ENCODE results near the gene EIF4EBP3. TPM values are rescaled to one million over a fixed set of nuclear protein-coding genes. Genes with fewer than 3 reads are reported as not detected.
A peak's percentile ranks its signal among the peaks of the same experiment; 100 is the strongest.
"Not testable (repeated sequence)": the region's sequence is repeated elsewhere in the genome, so short reads cannot be mapped to it uniquely, and the experiment has no call there.

EIF4EBP3 gene
- total and polyA plus RNA-seq, 2 donors from 2014 or later, result 22.6 to 48.8 TPM

DNA sequence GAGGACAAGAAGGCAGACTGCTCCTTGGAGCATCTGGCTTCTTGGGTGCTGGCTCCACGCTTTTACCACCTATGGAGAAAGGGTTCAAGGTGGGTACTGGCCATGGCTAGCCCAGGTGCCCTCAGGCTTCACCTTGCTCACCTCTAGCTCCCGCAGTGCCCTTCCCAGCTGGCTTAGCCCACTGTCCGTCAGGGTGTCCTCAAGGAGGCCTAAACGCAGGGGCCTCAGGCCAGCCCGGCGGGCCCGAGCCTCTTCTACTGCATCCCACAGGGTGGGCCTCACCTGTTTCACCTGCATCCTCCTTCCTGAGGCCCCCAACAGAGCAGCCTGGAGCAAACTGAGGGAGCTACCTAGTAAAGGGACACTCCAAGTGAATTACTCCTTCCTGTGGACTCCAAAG, 26.2 kb downstream of the EIF4EBP3 start:
- Histone ChIP-seq H3K4me3 (ENCODE audit: low read length in 3 of 3) (no peak overlapping the region), H3K9me3 (ENCODE audit: control insufficient read depth in 2 of 3, insufficient read depth in 1 of 3, low read length in 3 of 3) (no peaks in the 10 kb centered on the region), H3K27ac (ENCODE audit: low read depth in 2 of 2, low read length in 2 of 2) (no peak overlapping the region), H3K9ac (ENCODE audit: low read length in 3 of 3) (no peak overlapping the region), H3K27me3 (ENCODE audit: control insufficient read depth, insufficient read depth, low read length) (no peaks in the 10 kb centered on the region), H3K4me1 (ENCODE audit: control insufficient read depth in 2 of 3, insufficient read depth in 2 of 3, low read depth in 1 of 3, low read length in 3 of 3) (peaks cover 0 to 5% (median 0%) of the 10 kb centered on the region in 3 donors), H3K36me3 (ENCODE audit: control insufficient read depth in 2 of 3, insufficient read depth in 3 of 3, low read length in 3 of 3) (peaks cover 0 to 2% (median 0%) of the 10 kb centered on the region in 3 donors)
- DNase-seq, result no peak
- no peak for FAIRE-seq
- TF ChIP-seq, protein P1, sequence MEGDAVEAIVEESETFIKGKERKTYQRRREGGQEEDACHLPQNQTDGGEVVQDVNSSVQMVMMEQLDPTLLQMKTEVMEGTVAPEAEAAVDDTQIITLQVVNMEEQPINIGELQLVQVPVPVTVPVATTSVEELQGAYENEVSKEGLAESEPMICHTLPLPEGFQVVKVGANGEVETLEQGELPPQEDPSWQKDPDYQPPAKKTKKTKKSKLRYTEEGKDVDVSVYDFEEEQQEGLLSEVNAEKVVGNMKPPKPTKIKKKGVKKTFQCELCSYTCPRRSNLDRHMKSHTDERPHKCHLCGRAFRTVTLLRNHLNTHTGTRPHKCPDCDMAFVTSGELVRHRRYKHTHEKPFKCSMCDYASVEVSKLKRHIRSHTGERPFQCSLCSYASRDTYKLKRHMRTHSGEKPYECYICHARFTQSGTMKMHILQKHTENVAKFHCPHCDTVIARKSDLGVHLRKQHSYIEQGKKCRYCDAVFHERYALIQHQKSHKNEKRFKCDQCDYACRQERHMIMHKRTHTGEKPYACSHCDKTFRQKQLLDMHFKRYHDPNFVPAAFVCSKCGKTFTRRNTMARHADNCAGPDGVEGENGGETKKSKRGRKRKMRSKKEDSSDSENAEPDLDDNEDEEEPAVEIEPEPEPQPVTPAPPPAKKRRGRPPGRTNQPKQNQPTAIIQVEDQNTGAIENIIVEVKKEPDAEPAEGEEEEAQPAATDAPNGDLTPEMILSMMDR (IDR thresholded peaks at IDR 0.05; ENCODE audit: borderline replicate concordance, extremely low read depth, insufficient read depth), result no peak
- intact Hi-C loops (cut with DNase I), result no loop called here

DNA sequence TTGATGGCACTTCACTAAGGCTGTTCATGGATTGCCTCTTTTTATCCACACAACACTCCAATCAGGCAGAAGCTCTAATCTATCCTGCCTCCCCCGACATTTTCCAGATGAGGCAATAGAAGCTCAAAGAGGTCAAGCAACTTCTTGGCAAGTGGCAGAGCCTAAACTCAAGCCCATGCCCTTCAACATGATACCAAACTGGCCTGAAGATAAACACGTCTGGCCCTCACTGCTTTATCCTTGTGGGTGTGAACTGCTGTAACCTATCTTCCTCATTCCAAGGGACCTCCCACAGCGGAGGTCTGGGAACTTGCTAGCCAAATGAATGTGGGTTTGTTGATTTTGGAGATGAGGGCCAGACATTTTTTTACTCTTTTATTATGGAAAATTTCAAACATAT, 26.7 kb downstream of the EIF4EBP3 start:
- intact Hi-C loops (cut with DNase I), result no loop called here
- TF ChIP-seq, protein P1 (IDR thresholded peaks at IDR 0.05; ENCODE audit: borderline replicate concordance, extremely low read depth, insufficient read depth), result no peak
- DNase-seq (no peak), FAIRE-seq (no peak)
- no peaks in the 10 kb centered on the region for H3K36me3 ChIP-seq (ENCODE audit: control insufficient read depth in 2 of 3, insufficient read depth in 3 of 3, low read length in 3 of 3)
- H3K27me3 ChIP-seq (ENCODE audit: control insufficient read depth, insufficient read depth, low read length), result no peaks in the 10 kb centered on the region
- H3K27ac ChIP-seq (ENCODE audit: low read depth in 2 of 2, low read length in 2 of 2), result no peak overlapping the region
- no peak overlapping the region for H3K9ac ChIP-seq (ENCODE audit: low read length in 3 of 3)
- H3K9me3 ChIP-seq (ENCODE audit: control insufficient read depth in 2 of 3, insufficient read depth in 1 of 3, low read length in 3 of 3), result no peaks in the 10 kb centered on the region
- peaks cover 0 to 3% (median 0%) of the 10 kb centered on the region in 3 donors for H3K4me1 ChIP-seq (ENCODE audit: control insufficient read depth in 2 of 3, insufficient read depth in 2 of 3, low read depth in 1 of 3, low read length in 3 of 3)
- H3K4me3 ChIP-seq (ENCODE audit: low read length in 3 of 3), result no peak overlapping the region

DNA sequence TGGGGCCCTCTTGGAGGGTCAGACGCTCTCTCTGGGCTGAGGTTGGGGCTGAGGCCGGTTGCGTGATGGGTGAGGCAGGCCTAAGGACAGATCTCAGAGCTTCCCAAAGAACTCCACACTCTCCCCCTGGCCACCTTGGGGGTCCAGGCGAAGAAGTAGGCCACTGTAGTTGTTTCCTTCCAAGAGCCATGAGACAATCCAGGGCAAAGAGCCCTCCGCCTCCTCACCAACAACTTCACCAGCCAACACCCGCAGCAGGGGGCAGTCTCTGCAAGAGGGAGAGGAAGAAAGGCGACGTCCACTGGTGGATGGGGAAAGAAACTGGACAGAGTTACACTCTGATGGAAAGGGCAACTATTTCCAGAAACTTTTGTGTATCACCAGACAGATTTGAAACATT, 27.8 kb downstream of the EIF4EBP3 start:
- DNase-seq, result peak in 1 of 5 donors; percentile 22
- TF ChIP-seq, protein P1 (IDR thresholded peaks at IDR 0.05; ENCODE audit: borderline replicate concordance, extremely low read depth, insufficient read depth), result peak; percentile 26
- Histone ChIP-seq H3K9me3 (ENCODE audit: control insufficient read depth in 2 of 3, insufficient read depth in 1 of 3, low read length in 3 of 3) (no peaks in the 10 kb centered on the region), H3K27ac (ENCODE audit: low read depth in 2 of 2, low read length in 2 of 2) (no peak overlapping the region), H3K36me3 (ENCODE audit: control insufficient read depth in 2 of 3, insufficient read depth in 3 of 3, low read length in 3 of 3) (no peaks in the 10 kb centered on the region), H3K9ac (ENCODE audit: low read length in 3 of 3) (no peak overlapping the region), H3K27me3 (ENCODE audit: control insufficient read depth, insufficient read depth, low read length) (no peaks in the 10 kb centered on the region), H3K4me3 (ENCODE audit: low read length in 3 of 3) (no peak overlapping the region), H3K4me1 (ENCODE audit: control insufficient read depth in 2 of 3, insufficient read depth in 2 of 3, low read depth in 1 of 3, low read length in 3 of 3) (no peaks in the 10 kb centered on the region)
- intact Hi-C loops (cut with DNase I), result no loop called here
- no peak for FAIRE-seq

DNA sequence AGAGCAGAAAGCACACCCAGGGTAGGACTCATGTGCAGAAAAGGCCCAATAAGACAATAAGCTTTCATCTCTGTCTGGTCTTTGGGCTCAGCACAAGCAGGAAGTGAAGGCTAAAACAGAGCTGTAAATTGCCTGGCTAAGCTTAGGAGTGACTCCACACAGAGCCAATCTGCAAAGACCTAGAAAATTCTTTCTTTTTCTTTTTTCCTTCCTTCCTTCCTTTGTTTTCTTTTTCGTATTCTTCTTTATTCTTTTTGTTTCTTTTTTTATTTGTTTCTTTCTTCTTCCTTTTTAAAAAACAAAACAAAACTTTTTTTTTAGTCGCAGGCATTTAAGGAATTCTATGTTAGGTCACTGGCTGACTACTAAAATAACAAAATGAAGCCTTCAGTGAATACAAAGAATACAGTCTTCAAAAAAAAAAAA, 29.3 kb downstream of the EIF4EBP3 start:
- intact Hi-C loops (cut with DNase I), result no loop called here
- no peaks in the 10 kb centered on the region for H3K36me3 ChIP-seq (ENCODE audit: control insufficient read depth in 2 of 3, insufficient read depth in 3 of 3, low read length in 3 of 3)
- no peaks in the 10 kb centered on the region for H3K4me1 ChIP-seq (ENCODE audit: control insufficient read depth in 2 of 3, insufficient read depth in 2 of 3, low read depth in 1 of 3, low read length in 3 of 3)
- no peak overlapping the region for H3K9ac ChIP-seq (ENCODE audit: low read length in 3 of 3)
- TF ChIP-seq, protein P1 (IDR thresholded peaks at IDR 0.05; ENCODE audit: borderline replicate concordance, extremely low read depth, insufficient read depth), result no peak
- no peak overlapping the region for H3K4me3 ChIP-seq (ENCODE audit: low read length in 3 of 3)
- no peak overlapping the region for H3K27ac ChIP-seq (ENCODE audit: low read depth in 2 of 2, low read length in 2 of 2)
- FAIRE-seq, result no peak
- no peaks in the 10 kb centered on the region for H3K27me3 ChIP-seq (ENCODE audit: control insufficient read depth, insufficient read depth, low read length)
- H3K9me3 ChIP-seq (ENCODE audit: control insufficient read depth in 2 of 3, insufficient read depth in 1 of 3, low read length in 3 of 3), result no peaks in the 10 kb centered on the region
- DNase-seq, result no peak

DNA sequence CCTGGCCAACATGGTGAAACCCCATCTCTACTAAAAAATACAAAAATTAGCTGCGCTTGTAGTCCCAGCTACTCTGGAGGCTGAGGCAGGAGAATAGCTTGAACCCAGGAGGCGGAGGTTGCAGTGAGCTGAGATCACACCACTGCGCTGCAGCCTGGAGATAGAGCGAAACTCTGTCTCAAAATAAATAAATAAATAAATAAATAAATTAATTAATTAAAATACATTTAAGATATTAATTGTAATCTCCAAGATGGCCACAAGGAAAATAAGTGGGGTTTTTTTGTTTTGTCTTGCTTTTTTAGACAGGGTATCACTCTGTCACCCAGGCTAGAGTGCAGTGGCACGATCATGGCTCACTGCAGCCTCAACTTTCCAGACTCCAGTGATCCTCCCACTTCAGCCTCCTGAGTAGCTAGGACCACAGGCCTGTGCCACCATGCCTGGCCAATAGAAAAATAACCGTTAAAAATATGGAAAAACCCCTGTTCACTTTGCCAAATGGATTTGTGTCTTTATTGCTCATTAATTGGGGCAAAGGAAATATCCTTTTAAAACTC, 31.8 kb downstream of the EIF4EBP3 start:
- not testable (repeated sequence) for H3K9me3 ChIP-seq (ENCODE audit: control insufficient read depth in 2 of 3, insufficient read depth in 1 of 3, low read length in 3 of 3); FAIRE-seq

More for the DNA sequence above, 31.8 kb downstream of the EIF4EBP3 start:
- H3K36me3 ChIP-seq (ENCODE audit: control insufficient read depth in 2 of 3, insufficient read depth in 3 of 3, low read length in 3 of 3); intact Hi-C loops (cut with DNase I); H3K4me1 ChIP-seq (ENCODE audit: control insufficient read depth in 2 of 3, insufficient read depth in 2 of 3, low read depth in 1 of 3, low read length in 3 of 3); H3K27me3 ChIP-seq (ENCODE audit: control insufficient read depth, insufficient read depth, low read length); H3K27ac ChIP-seq (ENCODE audit: low read depth in 2 of 2, low read length in 2 of 2); H3K9ac ChIP-seq (ENCODE audit: low read length in 3 of 3); DNase-seq; H3K4me3 ChIP-seq (ENCODE audit: low read length in 3 of 3): not testable (repeated sequence)

Data from kidney (tissue), 14 donors.